GM21447 (cell line): Measurements from ENCODE around the gene MIS18BP1.
"Not testable (repeated sequence)": the region's sequence is repeated elsewhere in the genome, so short reads cannot be mapped to it uniquely, and the experiment has no call there.

Source experiments
- ATAC-seq: cut with Tn5 transposase; IDR thresholded peaks from one replicate; pipeline ENCODE4 v1.9.1; 2021; ENCODE audit not compliant: unreplicated experiment

MIS18BP1 gene

GRCh38 chr14:45246691-45247090, 6.3 kb downstream of the MIS18BP1 start:
- ATAC-seq: no peak

DNA sequence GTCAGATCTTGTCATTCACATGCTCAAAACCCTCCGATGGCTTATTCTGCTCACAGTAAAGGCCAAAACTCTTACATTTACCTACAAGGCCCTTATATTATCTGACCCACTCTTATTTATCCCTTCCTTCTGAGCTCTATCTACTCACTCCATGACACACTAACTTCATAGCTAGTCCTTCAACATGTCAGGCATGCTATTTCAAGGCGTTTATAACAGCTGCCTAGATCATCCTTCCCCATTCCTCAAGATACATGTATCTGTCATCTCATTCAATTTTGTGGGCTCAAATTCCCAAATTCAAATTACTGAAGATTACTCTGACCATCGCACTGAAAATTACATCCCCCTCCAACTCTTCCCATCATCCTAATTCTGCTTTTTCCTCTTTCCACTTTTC, 6.9 kb downstream of the MIS18BP1 start:
- ATAC-seq: no peak

GRCh38 chr14:45242706-45243105, 10.3 kb downstream of the MIS18BP1 start:
- ATAC-seq: no peak

- no peak for ATAC-seq
Observed at GRCh38 chr14:45238988-45239387, 14.0 kb downstream of the MIS18BP1 start.

GRCh38 chr14:45227566-45227965, 25.4 kb downstream of the MIS18BP1 start:
- no peak for ATAC-seq

- peak; percentile 60 for ATAC-seq
Observed at GRCh38 chr14:45222485-45223262, 30.3 kb downstream of the MIS18BP1 start.

GRCh38 chr14:45214341-45214740, 38.7 kb downstream of the MIS18BP1 start:
- ATAC-seq: not testable (repeated sequence)

DNA sequence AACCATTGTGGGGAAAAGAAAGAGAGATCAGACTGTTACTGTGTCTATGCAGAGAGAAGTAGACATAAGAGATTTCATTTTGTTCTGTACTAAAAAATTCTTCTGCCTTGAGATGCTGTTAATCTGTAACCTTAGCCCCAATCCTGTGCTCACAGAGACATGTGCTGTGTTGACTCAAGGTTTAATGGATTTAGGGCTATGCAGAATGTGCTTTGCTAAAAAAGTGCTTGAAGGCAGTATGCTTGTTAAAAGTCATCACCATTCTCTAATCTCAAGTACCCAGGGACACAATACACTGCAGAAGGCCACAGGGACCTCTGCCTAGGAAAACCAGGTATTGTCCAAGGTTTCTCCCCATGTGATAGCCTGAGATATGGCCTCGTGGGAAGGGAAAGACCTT, 39.3 kb downstream of the MIS18BP1 start:
- ATAC-seq: not testable (repeated sequence)

DNA sequence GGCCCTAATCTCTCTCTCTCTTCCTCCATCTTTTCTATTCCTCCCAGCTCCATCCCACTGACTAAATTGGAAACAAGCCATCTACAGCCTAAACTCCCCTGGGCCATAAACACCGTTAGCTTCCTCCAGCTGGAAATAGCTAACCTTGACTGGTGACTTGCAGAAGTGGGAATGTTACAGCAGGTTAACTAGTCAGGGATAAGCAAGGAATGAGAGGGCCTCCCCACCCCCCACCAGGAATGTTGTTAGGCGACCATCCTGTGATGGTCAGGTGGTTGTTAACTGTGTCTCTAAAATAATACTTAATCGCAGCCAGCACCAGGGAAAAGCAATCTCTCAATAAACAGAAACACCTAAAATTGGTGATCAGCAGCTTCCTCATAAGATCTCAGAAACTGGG, 40.8 kb downstream of the MIS18BP1 start:
- ATAC-seq: no peak

GRCh38 chr14:45211295-45211694, 41.7 kb downstream of the MIS18BP1 start:
- ATAC-seq: no peak

GRCh38 chr14:45210159-45210558, 42.8 kb downstream of the MIS18BP1 start:
- no peak for ATAC-seq

- ATAC-seq: no peak
Observed at GRCh38 chr14:45204241-45204640, 48.8 kb downstream of the MIS18BP1 start.

- peak; percentile 65 for ATAC-seq
Observed at GRCh38 chr14:45201905-45202304, 51.1 kb downstream of the MIS18BP1 start.

- no peak for ATAC-seq
Observed at GRCh38 chr14:45199230-45199629, 53.8 kb downstream of the MIS18BP1 start.

- no peak for ATAC-seq
Observed at GRCh38 chr14:45198551-45198950, 54.5 kb downstream of the MIS18BP1 start.

DNA sequence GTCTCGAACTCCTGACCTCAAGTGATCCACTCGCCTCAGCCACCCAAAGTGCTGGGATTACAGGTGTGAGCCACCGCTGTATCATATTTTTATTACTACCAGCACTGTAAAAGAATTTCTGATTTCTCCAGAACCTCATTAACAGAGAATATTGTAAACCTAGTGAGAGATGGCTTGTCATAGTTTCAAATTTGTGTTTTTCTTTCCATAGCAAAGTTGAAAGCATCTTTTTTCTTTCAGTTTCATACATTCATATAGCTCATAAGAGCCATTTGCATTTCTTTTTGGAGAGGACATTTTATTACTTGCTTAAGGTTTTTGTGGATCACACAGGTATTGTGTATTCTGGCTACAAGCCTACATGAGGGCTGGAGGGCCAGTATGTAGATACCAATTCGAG, 58.0 kb downstream of the MIS18BP1 start:
- ATAC-seq: no peak

DNA sequence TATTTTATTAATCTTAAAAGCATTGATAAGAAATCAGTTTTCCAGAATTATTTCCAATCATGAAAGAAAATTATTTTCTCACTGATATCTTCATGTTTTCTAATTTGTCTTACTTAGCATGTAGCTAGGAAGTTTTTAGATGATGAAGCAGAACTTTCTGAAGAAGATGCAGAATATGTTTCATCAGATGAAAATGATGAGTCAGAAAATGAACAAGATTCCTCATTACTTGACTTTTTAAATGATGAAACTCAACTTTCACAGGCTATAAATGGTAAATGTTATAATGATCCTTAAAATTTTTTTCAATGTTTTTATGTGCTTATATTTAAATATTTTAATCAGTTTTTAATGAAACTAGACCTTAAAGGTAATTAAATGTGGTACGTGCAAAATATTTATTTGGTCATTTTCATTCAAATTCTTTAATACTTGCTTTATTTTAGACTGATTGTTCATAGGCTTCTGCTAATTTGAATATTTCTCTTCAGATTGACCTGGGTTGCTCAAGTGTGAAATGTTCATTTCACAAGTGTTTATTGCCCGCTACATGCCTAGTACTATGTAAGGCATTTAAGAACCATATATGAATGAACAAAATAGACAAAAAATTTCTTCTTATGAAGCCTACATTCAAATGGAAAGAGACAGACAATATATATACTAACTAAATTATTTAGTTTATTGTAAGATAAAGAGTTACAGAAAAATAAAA, 67.7 kb downstream of the MIS18BP1 start:
- ATAC-seq: no peak

- ATAC-seq: no peak
Observed at GRCh38 chr14:45181806-45182205, 71.2 kb downstream of the MIS18BP1 start.

GRCh38 chr14:45181329-45181728, 71.7 kb downstream of the MIS18BP1 start:
- no peak for ATAC-seq

- ATAC-seq: no peak
Observed at GRCh38 chr14:45177076-45177475, 75.9 kb downstream of the MIS18BP1 start.

- ATAC-seq: no peak
Observed at GRCh38 chr14:45169906-45170305, 83.1 kb downstream of the MIS18BP1 start.

GRCh38 chr14:45156067-45156466, 96.9 kb downstream of the MIS18BP1 start:
- ATAC-seq: no peak
